Fibroblast of skin of scalp (primary cell): ENCODE data around the gene CFAP65.

ENCODE experiments used
- DNase-seq: peaks from one replicate; pipeline ENCODE4 v3.0.0-alpha.2; 2013

Gene CFAP65

GRCh38 chr2:219030177-219030940 lies 11.0 kb downstream of the CFAP65 start:
- no peak for DNase-seq

GRCh38 chr2:219029829-219030165 lies 11.5 kb downstream of the CFAP65 start:
- peak; percentile 67 for DNase-seq

DNA sequence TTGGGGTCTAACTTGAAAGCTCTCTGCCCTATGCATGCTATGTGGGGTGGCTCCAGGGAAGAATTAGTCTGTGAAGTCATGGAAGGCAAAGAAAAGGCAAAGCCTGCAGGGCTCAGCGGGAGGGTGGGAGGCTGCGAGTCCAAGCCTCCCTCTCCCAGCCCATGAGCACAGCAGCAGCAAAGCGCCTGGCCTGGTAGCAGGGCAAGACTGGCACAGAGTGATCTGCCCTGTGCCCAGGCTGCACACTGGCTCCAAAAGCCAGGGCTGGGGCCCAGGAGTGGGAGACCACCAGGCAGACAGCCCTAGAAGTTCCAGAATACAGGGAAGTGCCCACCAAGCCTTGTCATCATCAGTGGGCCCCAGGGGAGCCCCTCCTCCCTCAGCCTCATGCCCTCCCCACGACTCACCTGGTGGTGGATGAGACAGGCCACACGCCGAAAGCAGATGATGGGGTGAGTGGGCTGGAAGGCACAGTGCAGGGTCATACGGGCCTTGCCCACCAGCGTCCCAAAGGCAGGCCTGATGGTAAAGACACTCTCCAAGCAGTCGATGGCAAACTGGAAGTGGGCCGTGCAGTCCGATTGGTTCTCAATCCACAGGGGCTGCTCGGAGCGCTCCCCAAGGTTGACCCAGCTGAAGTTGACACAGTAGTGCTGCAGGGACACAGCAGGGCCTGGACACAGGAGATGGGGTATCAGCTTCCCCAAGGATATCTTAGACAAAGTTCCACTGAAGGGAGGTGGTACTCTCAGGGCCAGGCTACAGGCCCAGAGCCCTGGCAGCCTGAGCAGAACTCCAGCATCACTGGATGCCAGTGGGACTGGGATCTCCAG lies 12.1 kb downstream of the CFAP65 start:
- no peak for DNase-seq

DNA sequence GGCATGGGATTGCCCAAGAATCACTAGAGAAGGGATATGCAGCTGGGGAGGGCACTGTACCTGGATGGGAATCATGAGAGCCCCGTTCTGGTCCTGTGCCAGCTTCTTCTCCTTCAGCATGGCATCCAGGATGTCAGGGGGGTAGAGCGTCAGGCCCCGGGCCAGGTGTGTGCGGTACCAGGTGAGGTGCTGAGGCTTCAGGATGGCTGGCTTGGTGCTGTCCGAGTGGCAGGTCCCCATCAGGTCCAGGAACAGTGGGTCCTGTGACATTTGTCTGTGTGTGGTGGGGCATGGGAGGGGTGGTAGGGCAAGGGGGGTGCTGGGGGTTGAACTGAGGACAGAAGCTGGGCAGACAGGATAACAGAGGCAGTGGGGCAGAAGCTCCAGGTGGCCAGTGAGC lies 13.2 kb downstream of the CFAP65 start:
- DNase-seq: no peak

DNA sequence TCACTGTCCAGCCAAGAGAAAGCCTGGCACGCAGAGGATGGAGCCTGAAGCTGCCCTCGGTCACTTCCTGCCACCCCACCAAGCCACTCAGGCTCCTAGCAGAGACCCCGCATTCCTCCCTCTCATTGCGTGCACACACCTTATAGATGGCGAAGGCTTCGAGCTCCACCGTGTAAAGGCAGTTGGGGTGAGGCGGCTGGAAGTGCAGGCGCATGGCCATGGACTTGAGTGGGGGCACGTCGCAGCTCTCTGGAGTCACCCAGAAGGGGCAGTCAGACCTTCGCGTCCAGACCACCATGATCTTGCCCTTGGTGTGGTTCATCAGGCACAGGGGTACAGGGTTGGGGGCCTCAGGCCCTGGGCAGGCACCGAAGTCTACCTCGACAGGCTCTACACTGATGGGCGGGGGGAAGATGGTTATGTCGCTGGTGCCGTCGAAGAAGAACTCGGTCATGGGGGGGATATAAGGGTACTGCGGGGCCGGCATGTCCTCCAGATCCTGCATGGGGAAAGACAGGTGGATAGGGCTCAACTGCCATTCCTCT lies 13.7 kb downstream of the CFAP65 start:
- no peak for DNase-seq

- DNase-seq: no peak
Observed at GRCh38 chr2:219026946-219027345, 14.4 kb downstream of the CFAP65 start.

GRCh38 chr2:219025637-219026585 lies 15.4 kb downstream of the CFAP65 start:
- no peak for DNase-seq

GRCh38 chr2:219024059-219024458 lies 17.3 kb downstream of the CFAP65 start:
- no peak for DNase-seq

- DNase-seq: no peak
Observed at GRCh38 chr2:219023045-219023605, 18.2 kb downstream of the CFAP65 start.

DNA sequence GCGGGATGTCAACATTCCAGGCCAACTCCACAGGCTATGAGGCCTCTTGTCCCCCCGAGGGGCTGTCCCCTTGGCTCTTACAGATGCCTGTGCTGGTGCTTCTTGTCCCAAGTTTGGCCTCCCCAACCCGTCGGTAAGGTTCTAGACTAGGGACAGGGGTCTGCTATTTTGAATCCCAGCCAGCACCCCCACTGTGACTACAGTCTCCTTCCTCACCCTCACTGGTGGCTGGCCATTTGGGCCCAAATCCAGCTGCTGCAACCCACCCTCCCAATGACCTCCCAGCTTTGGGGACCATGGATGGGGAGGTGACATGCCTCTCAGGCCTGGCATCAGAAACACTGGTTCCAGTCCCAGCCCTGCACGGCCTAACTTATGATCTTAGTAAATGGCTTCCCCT lies 18.7 kb downstream of the CFAP65 start:
- no peak for DNase-seq

GRCh38 chr2:219022041-219022440 lies 19.3 kb downstream of the CFAP65 start:
- DNase-seq: no peak

GRCh38 chr2:219021591-219021990 lies 19.7 kb downstream of the CFAP65 start:
- no peak for DNase-seq

DNA sequence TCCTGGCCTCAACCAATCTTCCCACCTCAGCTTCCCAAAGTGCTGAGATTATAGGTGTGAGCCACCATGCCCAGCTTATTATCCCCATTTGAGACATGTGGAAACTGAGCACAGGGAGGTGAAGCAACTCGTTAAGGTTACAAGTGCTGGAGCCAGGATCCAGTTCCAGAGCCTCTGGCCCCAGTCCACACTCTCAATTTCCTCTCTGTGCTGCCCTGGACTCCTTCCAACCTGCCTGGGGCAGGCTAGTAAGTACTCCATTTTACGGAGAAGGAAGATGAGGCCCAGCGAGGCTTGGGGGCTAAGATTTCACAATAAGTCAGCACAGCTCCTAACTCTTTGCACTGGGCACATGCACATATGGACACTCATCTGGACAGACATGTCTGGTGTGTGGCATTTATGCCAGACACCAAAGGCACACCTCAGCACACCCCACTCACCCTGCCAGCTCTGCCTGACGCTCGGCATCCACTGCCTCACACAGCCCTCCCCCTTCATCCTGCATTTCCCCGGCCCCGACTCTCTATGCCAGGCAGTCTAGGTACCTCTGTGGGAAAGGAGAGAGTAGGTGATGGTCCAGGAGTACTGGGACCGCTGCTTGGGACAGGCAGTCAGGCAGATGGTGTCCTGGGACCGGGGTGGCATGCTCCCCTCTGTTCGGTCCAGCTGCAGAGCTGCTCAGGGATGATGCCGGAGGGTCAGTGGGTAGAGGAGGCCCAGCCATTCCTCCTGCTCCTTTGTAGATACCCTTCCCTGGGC lies 20.5 kb downstream of the CFAP65 start:
- DNase-seq: no peak

DNA sequence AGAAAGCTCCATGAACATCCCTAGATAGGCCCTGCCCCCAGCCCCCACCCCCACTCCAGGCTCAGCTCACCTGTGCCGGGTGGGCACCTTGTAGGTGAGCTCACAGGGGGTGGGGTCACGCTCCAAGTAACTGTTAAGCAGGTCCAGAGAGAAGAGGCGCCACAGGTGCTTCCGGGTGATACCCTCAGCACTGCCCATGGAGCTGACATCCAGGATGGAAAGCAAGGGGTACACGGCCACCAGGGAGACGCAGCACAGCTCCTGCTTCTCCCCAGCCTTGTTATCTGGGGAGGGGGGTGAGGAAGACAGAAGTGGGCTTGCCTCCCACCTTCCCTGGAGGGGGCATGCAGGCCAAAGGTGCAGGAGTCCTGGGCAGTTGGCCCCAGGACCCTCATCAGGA lies 21.9 kb downstream of the CFAP65 start:
- no peak for DNase-seq

DNA sequence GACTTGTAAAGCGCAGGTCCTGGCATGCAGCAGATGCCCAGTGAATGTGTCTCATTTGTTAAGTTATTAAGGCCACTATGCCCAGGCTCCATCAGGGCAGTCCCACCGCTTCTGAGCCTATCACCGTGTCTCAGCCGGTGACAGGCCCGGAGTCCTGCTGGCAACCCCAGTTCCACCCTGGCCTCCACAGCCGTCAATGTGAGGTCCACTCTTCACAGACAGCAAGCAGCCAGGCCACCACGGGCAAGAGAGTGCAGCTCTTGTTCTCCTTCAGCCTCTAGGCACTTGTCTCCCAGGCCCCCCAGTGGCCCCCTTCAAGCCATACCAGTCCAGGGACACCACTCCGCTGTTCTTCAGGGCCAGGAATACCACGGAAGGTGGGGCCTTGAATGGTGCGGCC lies 22.6 kb downstream of the CFAP65 start:
- no peak for DNase-seq

GRCh38 chr2:219018286-219018685 lies 23.0 kb downstream of the CFAP65 start:
- no peak for DNase-seq

DNA sequence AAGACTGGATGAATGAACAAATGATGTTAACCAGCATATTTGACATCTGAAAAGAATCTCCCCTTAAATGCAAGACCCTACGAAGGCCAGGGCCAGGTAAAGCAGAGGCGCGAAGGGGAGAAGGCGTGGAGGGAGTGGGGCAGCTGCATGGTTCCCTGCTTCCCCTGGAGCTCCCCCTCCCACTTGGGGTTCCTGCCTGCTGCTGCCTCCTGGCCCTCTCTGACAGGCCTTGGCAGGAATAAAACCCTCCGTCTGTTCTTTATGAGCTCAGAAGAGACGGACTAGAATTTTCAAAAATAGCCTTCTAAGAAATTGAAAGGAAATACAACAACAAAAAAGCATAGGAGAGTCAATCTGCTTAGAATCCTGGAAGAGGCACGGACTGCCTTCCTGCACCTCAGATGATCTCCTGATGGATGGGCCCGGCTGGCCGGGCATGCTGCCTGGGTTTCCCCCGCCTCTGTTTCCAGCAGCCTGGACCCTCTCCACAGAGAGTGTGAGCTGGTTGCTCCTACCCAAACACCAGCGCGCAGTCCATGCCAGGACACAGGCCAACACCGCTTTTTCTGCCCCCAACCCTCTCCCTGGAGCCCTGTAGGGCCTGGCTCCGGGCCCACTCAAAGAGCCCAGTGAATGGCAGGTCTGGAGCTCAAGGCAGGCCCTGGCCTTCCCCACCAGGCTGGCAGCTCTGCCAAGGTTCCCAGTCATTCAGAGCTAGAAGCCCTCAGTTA lies 23.9 kb downstream of the CFAP65 start:
- DNase-seq: no peak

GRCh38 chr2:219016721-219017120 lies 24.6 kb downstream of the CFAP65 start:
- DNase-seq: no peak

- no peak for DNase-seq
Observed at GRCh38 chr2:219010873-219011272, 30.4 kb downstream of the CFAP65 start.

DNA sequence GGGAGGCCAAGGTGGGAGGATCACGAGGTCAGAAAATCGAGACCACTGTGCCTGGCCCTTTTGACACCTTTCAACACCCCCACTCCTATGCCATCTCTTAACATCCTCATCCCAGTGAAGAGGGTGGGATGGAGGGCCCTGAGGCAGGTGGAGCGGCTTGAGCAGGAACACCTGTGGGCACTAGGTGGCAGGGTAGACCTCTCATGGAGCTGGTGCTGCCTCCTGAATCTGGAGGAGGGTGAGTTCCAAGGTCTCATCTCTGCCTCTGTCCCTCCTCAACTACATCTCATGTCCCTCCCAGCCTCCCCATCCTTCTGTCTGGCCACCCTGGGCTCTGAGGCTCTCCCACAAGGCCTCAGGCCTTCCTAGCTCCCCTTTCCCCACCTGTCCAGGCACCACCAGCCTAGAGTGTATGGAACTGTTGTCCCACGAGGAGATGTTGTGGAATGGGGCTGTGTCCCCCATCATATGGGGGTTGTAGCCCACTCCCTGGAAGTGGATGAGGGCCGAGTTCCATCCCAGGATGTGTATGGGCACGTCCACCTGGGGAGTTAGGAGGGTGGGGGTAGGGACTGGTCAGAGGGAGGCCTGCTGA lies 31.1 kb downstream of the CFAP65 start:
- no peak for DNase-seq
